ENCODE results near the gene RDX. TPM values are rescaled to one million over a fixed set of nuclear protein-coding genes. Genes with fewer than 3 reads are reported as not detected.

The RDX gene
- total and polyA plus RNA-seq, 2 donors (not counting 1 experiment from before 2014, with no cell fraction given) = 4.4 to 34.8 TPM

- H4K20me1 ChIP-seq (ENCODE audit: control insufficient read depth, insufficient read depth, low read length, poor library complexity, severe bottlenecking) = no peaks in the 10 kb centered on the region
- ChIA-PET CTCF (no interaction called here), POLR2A (no interaction called here)
- peaks cover 8% of the 10 kb centered on the region for H3K27me3 Mint-ChIP-seq
- TF ChIP-seq EZH2 (IDR thresholded peaks at IDR 0.05; ENCODE audit: borderline replicate concordance, insufficient read depth, low read depth, low read length, poor library complexity, severe bottlenecking) (no peak), CTCF (IDR thresholded peaks at IDR 0.05) (no peak)
- no peak for ATAC-seq (ENCODE audit: low read depth)
- no peak overlapping the region for H3K4me3 Mint-ChIP-seq
- H3K4me1 Mint-ChIP-seq = no peaks in the 10 kb centered on the region
- no peaks in the 10 kb centered on the region for H3K9me3 ChIP-seq (ENCODE audit: control extremely low read depth in 1 of 3, control insufficient read depth in 2 of 3, insufficient read depth in 1 of 3, low read length in 2 of 3)
- H3K27ac Mint-ChIP-seq = no peak overlapping the region
- no peaks in the 10 kb centered on the region for H3K4me1 ChIP-seq (ENCODE audit: control insufficient read depth in 2 of 2, insufficient read depth in 2 of 2, low read length in 2 of 2)
- WGBS (ENCODE audit: insufficient coverage) = 71% methylated on average over 1 of the region's 1 CpG
- H2AFZ ChIP-seq (ENCODE audit: insufficient read depth, low read depth, low read length, poor library complexity, severe bottlenecking) = no peak overlapping the region
- H3K4me2 ChIP-seq (replicated peaks; ENCODE audit: low read depth, low read length, poor library complexity, severe bottlenecking) = no peak overlapping the region
- H3K9me3 Mint-ChIP-seq (ENCODE audit: insufficient read depth) = no peaks in the 10 kb centered on the region
- H3K27me3 ChIP-seq (replicated peaks in 1 of 4; ENCODE audit: control extremely low read depth in 1 of 4, control insufficient read depth in 3 of 4, insufficient read depth in 4 of 4, low read length in 3 of 4) = no peaks in the 10 kb centered on the region
- H3K27ac ChIP-seq (ENCODE audit: low read length in 2 of 2) = no peak overlapping the region
- DNase-seq = no peak
- no peaks in the 10 kb centered on the region for H3K36me3 ChIP-seq (replicated peaks in 1 of 2; ENCODE audit: control extremely low read depth in 1 of 2, control insufficient read depth in 1 of 2, extremely low read depth in 1 of 2, insufficient read depth in 2 of 2, low read length in 1 of 2)
- H3K4me3 ChIP-seq (ENCODE audit: control extremely low read depth in 1 of 5, extremely low read depth in 1 of 5, insufficient read depth in 1 of 5, low read depth in 2 of 5, low read length in 4 of 5) = no peak overlapping the region
- intact Hi-C loops (cut with micrococcal nuclease) = no loop called here
- H3K79me2 ChIP-seq (ENCODE audit: control insufficient read depth, insufficient read depth, low read length) = no peaks in the 10 kb centered on the region
- no peak overlapping the region for H3K9ac ChIP-seq (ENCODE audit: low read length)
Measured at GRCh38 chr11:110318638-110319404, 22.4 kb upstream of the RDX start.

- POLR2A ChIA-PET = no interaction called here
- DNase-seq (no peak), ATAC-seq (ENCODE audit: low read depth) (no peak)
- H3K27me3 ChIP-seq (replicated peaks in 1 of 4; ENCODE audit: control extremely low read depth in 1 of 4, control insufficient read depth in 3 of 4, insufficient read depth in 4 of 4, low read length in 3 of 4) = no peaks in the 10 kb centered on the region
- Mint-ChIP-seq H3K9me3 (ENCODE audit: insufficient read depth) (no peaks in the 10 kb centered on the region), H3K27me3 (peaks cover 8% of the 10 kb centered on the region), H3K27ac (no peak overlapping the region), H3K4me3 (no peak overlapping the region), H3K4me1 (no peaks in the 10 kb centered on the region)
- no peaks in the 10 kb centered on the region for H3K79me2 ChIP-seq (ENCODE audit: control insufficient read depth, insufficient read depth, low read length)
- no peaks in the 10 kb centered on the region for H4K20me1 ChIP-seq (ENCODE audit: control insufficient read depth, insufficient read depth, low read length, poor library complexity, severe bottlenecking)
- CTCF ChIA-PET = no interaction called here
- H3K4me3 ChIP-seq (ENCODE audit: control extremely low read depth in 1 of 5, extremely low read depth in 1 of 5, insufficient read depth in 1 of 5, low read depth in 2 of 5, low read length in 4 of 5) = no peak overlapping the region
- H3K4me1 ChIP-seq (ENCODE audit: control insufficient read depth in 2 of 2, insufficient read depth in 2 of 2, low read length in 2 of 2) = no peaks in the 10 kb centered on the region
- no peaks in the 10 kb centered on the region for H3K36me3 ChIP-seq (replicated peaks in 1 of 2; ENCODE audit: control extremely low read depth in 1 of 2, control insufficient read depth in 1 of 2, extremely low read depth in 1 of 2, insufficient read depth in 2 of 2, low read length in 1 of 2)
- no peak overlapping the region for H2AFZ ChIP-seq (ENCODE audit: insufficient read depth, low read depth, low read length, poor library complexity, severe bottlenecking)
- H3K4me2 ChIP-seq (replicated peaks; ENCODE audit: low read depth, low read length, poor library complexity, severe bottlenecking) = no peak overlapping the region
- intact Hi-C loops (cut with micrococcal nuclease) = no loop called here
- 60% methylated on average over 1 of the region's 3 CpGs for WGBS (ENCODE audit: insufficient coverage)
- H3K27ac ChIP-seq (ENCODE audit: low read length in 2 of 2) = no peak overlapping the region
- H3K9me3 ChIP-seq (ENCODE audit: control extremely low read depth in 1 of 3, control insufficient read depth in 2 of 3, insufficient read depth in 1 of 3, low read length in 2 of 3) = no peaks in the 10 kb centered on the region
- TF ChIP-seq EZH2 (IDR thresholded peaks at IDR 0.05; ENCODE audit: borderline replicate concordance, insufficient read depth, low read depth, low read length, poor library complexity, severe bottlenecking) (no peak), CTCF (IDR thresholded peaks at IDR 0.05) (no peak)
- no peak overlapping the region for H3K9ac ChIP-seq (ENCODE audit: low read length)
Measured at GRCh38 chr11:110317516-110317932, 21.1 kb upstream of the RDX start.
